PC-9 (cell line): Measurements from ENCODE around the gene LPO. TPM values are rescaled to one million over a fixed set of nuclear protein-coding genes. Genes with fewer than 3 reads are reported as not detected.

ENCODE experiments used
- BruUV-seq: library from RNA; stranded (reverse); fragments of 400-500 nt; replicated peaks from 2 replicates; lab custom pipeline; 2021; lab: Mats Ljungman, UMichigan
- CTCF ChIA-PET: fragments of 300-600 bp; sonication (Branson Sonifier 250); formaldehyde crosslinking; loops from one replicate; lab custom pipeline; 2022; ENCODE audit warnings: antibody characterized with exemption; lab: Charles Lee
- POLR2A ChIA-PET: fragments of 300-600 bp; sonication (Branson Sonifier 250); formaldehyde crosslinking; loops from one replicate; lab custom pipeline; 2022; ENCODE audit warnings: antibody characterized with exemption; ENCODE audit not compliant: unreplicated experiment; lab: Charles Lee
- DNase-seq, 2 experiments: peaks; one replicate each; pipeline versions ENCODE4 v3.0.0 to v3.0.0-alpha.2; 2015 to 2022; ENCODE audit warnings: mixed read lengths in 1 of 2
- H2AFZ ChIP-seq: fragments of 200-600 bp; sonication (generic); 2 replicates; pipeline ENCODE4 v1.8.1; 2017; ENCODE audit warnings: antibody characterized with exemption
- H3F3A ChIP-seq: fragments of 200-600 bp; sonication (generic); 2 replicates; pipeline ENCODE4 v1.8.1; 2017; ENCODE audit warnings: antibody characterized with exemption, mild to moderate bottlenecking, low read depth; ENCODE audit not compliant: insufficient read depth
- H3K27ac ChIP-seq: fragments of 200-600 bp; sonication (generic); 2 replicates; pipeline ENCODE4 v1.6.1; 2016; ENCODE audit warnings: mixed run types
- H3K27me3 ChIP-seq: fragments of 200-600 bp; sonication (generic); 2 replicates; pipeline ENCODE4 v1.6.1; 2016; ENCODE audit warnings: low read depth, mixed run types; ENCODE audit not compliant: insufficient read depth
- H3K36me3 ChIP-seq: fragments of 200-600 bp; sonication (generic); 2 replicates; pipeline ENCODE4 v1.6.1; 2016; ENCODE audit warnings: low read depth, mixed run types
- H3K4me1 ChIP-seq: fragments of 200-600 bp; sonication (generic); replicated peaks from 2 replicates; pipeline ENCODE4 v1.6.1; 2016; ENCODE audit warnings: mixed run types; ENCODE audit not compliant: insufficient read depth
- H3K4me2 ChIP-seq: fragments of 200-600 bp; sonication (generic); 2 replicates; pipeline ENCODE4 v1.6.1; 2017; ENCODE audit warnings: mixed run types
- H3K4me3 ChIP-seq: fragments of 200-600 bp; sonication (generic); 2 replicates; pipeline ENCODE4 v1.6.1; 2016; ENCODE audit warnings: mixed run types
- H3K79me2 ChIP-seq: fragments of 200-600 bp; sonication (generic); 2 replicates; pipeline ENCODE4 v1.6.1; 2017; ENCODE audit warnings: low read depth, mixed run types
- H3K9me2 ChIP-seq: fragments of 200-600 bp; sonication (generic); 2 replicates; pipeline ENCODE4 v1.8.1; 2017; ENCODE audit warnings: mild to moderate bottlenecking; ENCODE audit not compliant: insufficient read depth
- H3K9me3 ChIP-seq: fragments of 200-600 bp; sonication (generic); 2 replicates; pipeline ENCODE4 v1.8.1; 2016; ENCODE audit warnings: low read depth; ENCODE audit not compliant: insufficient read depth
- H4K20me1 ChIP-seq: fragments of 200-600 bp; sonication (generic); 2 replicates; pipeline ENCODE4 v1.8.1; 2017; ENCODE audit not compliant: insufficient read depth
- CTCF ChIP-seq: fragments of 200-600 bp; sonication (generic); conservative IDR thresholded peaks from 2 replicates; pipeline ENCODE4 v1.6.1; 2017; ENCODE audit warnings: mixed run types, antibody characterized with exemption, mild to moderate bottlenecking, moderate library complexity
- EZH2 ChIP-seq: fragments of 200-600 bp; sonication (generic); IDR thresholded peaks from 2 replicates; pipeline ENCODE4 v1.8.0; 2017; ENCODE audit warnings: antibody characterized with exemption, low read depth
- intact Hi-C: fragments of 100-400 bp; cut with micrococcal nuclease; formaldehyde crosslinking; loops from one replicate; pipeline ENCODE4 v1.10.0; 2022; ENCODE audit not compliant: unreplicated experiment
- total RNA-seq: library from RNA; stranded (reverse); gene quantifications from 2 replicates; pipeline ENCODE4 v1.2.3, GENCODE V29; 2021

The LPO gene
- total RNA-seq, 1 experiment from 2014 or later: not detected

- Histone ChIP-seq H3K27ac (no peak overlapping the region), H3K9me3 (no peaks in the 10 kb centered on the region), H3K27me3 (no peaks in the 10 kb centered on the region), H3K9me2 (no peaks in the 10 kb centered on the region), H3K4me3 (no peak overlapping the region), H2AFZ (no peak overlapping the region), H4K20me1 (no peaks in the 10 kb centered on the region), H3F3A (no peaks in the 10 kb centered on the region; the same call in 1 of the 2 replicates), H3K36me3 (no peaks in the 10 kb centered on the region), H3K4me1 (peaks cover 11% of the 10 kb centered on the region), H3K79me2 (no peaks in the 10 kb centered on the region), H3K4me2 (no peak overlapping the region)
- no TSS peak for BruUV-seq
- TF ChIP-seq CTCF: no peak
- TF ChIP-seq EZH2: no peak
- no peak for DNase-seq
- ChIA-PET POLR2A (no interaction called here), CTCF (no interaction called here)
- intact Hi-C loops: loop anchor here (10.0 kb wide), 1 partner anchor 197 kb away; the partner anchor contains the start of gene RNF43
Observed at GRCh38 chr17:58217766-58218165, 20.6 kb upstream of the LPO start.

- Histone ChIP-seq H3F3A (no peaks in the 10 kb centered on the region; the same call in 1 of the 2 replicates), H3K9me3 (no peaks in the 10 kb centered on the region), H4K20me1 (no peaks in the 10 kb centered on the region), H3K79me2 (no peaks in the 10 kb centered on the region), H3K4me3 (peak within 1 kb of the TSS; percentile 67), H3K9me2 (no peaks in the 10 kb centered on the region), H3K27me3 (no peaks in the 10 kb centered on the region), H3K36me3 (no peaks in the 10 kb centered on the region), H3K27ac (no peak within 1 kb of the TSS), H3K4me1 (peaks cover 16% of the 10 kb centered on the region), H2AFZ (peak within 1 kb of the TSS; percentile 96), H3K4me2 (peak within 1 kb of the TSS; percentile 80)
- peak; percentile 77 to 94 for DNase-seq
- TF ChIP-seq EZH2 (no peak), CTCF (peak; percentile 71)
- BruUV-seq: TSS peak; percentile 50
- ChIA-PET CTCF (interaction anchor here (0.6 kb wide), 2 partner anchors 31 to 68 kb away, joined by 3 to 5 read pairs; no protein-coding TSS in a partner anchor), POLR2A (interaction anchor here (0.5 kb wide), 1 partner anchor 123 kb away, joined by 3 read pairs; no protein-coding TSS in a partner anchor)
- intact Hi-C loops: loop anchor here (10.0 kb wide), 1 partner anchor 196 kb away; the partner anchor contains the start of gene RNF43
Observed at GRCh38 chr17:58219007-58219788, 19.2 kb upstream of the LPO start, which contains the start of gene MKS1. Gene MKS1, minus strand, starts transcription at chr17:58219255. Its CDS starts 25 bp downstream, at chr17:58219230.

- no peak overlapping the region for H3K27ac ChIP-seq
- H3K9me3 ChIP-seq: no peaks in the 10 kb centered on the region
- no peaks in the 10 kb centered on the region; the same call in 1 of the 2 replicates for H3F3A ChIP-seq
- H3K4me2 ChIP-seq: peak overlapping the region; percentile 80
- H3K36me3 ChIP-seq: no peaks in the 10 kb centered on the region
- no peaks in the 10 kb centered on the region for H4K20me1 ChIP-seq
- no peaks in the 10 kb centered on the region for H3K27me3 ChIP-seq
- peak overlapping the region; percentile 96 for H2AFZ ChIP-seq
- no peak for TF ChIP-seq EZH2
- no peak for TF ChIP-seq CTCF
- CTCF ChIA-PET: interaction anchor here (0.6 kb wide), 2 partner anchors 30 to 67 kb away, joined by 3 to 5 read pairs; no protein-coding TSS in a partner anchor
- POLR2A ChIA-PET: no interaction called here
- no peak for DNase-seq
- H3K4me1 ChIP-seq: peaks cover 21% of the 10 kb centered on the region
- BruUV-seq: no TSS peak
- H3K4me3 ChIP-seq: peak overlapping the region; percentile 67
- no peaks in the 10 kb centered on the region for H3K79me2 ChIP-seq
- intact Hi-C loops: loop anchor here (10.0 kb wide), 1 partner anchor 195 kb away; the partner anchor contains the start of gene RNF43
- H3K9me2 ChIP-seq: no peaks in the 10 kb centered on the region
Observed at GRCh38 chr17:58219789-58220183, 18.6 kb upstream of the LPO start.
